ENCODE data around the gene SLK.

SLK gene

GRCh38 chr10:104026762-104027161 is 59.8 kb downstream of the SLK start:
- Histone ChIP-seq H3K36me3 (ENCODE audit: insufficient read depth, low read length) (peaks cover 55% of the 10 kb centered on the region), H3K9ac (ENCODE audit: low read depth, low read length, poor library complexity, severe bottlenecking) (no peak overlapping the region)

GRCh38 chr10:104028146-104028545 is 61.2 kb downstream of the SLK start:
- Histone ChIP-seq H4K20me1 (ENCODE audit: insufficient read depth, low read length, poor library complexity, severe bottlenecking) (no peaks in the 10 kb centered on the region), H3K4me1 (ENCODE audit: insufficient read depth, low read length, poor library complexity, severe bottlenecking) (no peaks in the 10 kb centered on the region), H3K9ac (ENCODE audit: low read depth, low read length, poor library complexity, severe bottlenecking) (no peak overlapping the region), H3K27me3 (ENCODE audit: insufficient read depth, low read length, poor library complexity, severe bottlenecking) (no peaks in the 10 kb centered on the region), H3K36me3 (ENCODE audit: insufficient read depth, low read length) (peaks cover 41% of the 10 kb centered on the region), H3K9me2 (replicated peaks; ENCODE audit: low read depth, low read length) (no peaks in the 10 kb centered on the region), H3K79me2 (ENCODE audit: insufficient read depth, low read length) (no peaks in the 10 kb centered on the region), H3K4me3 (ENCODE audit: low read length, poor library complexity, severe bottlenecking) (no peak overlapping the region), H3K9me3 (ENCODE audit: insufficient read depth, low read depth, low read length) (no peaks in the 10 kb centered on the region), H3K4me2 (ENCODE audit: low read depth, low read length, poor library complexity, severe bottlenecking) (no peak overlapping the region), H3F3A (ENCODE audit: low read depth) (no peaks in the 10 kb centered on the region), H2AFZ (ENCODE audit: low read length) (no peak overlapping the region)
- no peak for TF ChIP-seq EZH2phosphoT487 (IDR thresholded peaks at IDR 0.05; ENCODE audit: borderline replicate concordance)
- peak; percentile 46 for TF ChIP-seq CTCF (conservative IDR thresholded peaks at IDR 0.05; ENCODE audit: low read length)

More at GRCh38 chr10:104026762-104027161, 59.8 kb downstream of the SLK start:
- Histone ChIP-seq H3K4me2 (ENCODE audit: low read depth, low read length, poor library complexity, severe bottlenecking) (no peak overlapping the region), H3K4me3 (ENCODE audit: low read length, poor library complexity, severe bottlenecking) (no peak overlapping the region), H2AFZ (ENCODE audit: low read length) (no peak overlapping the region), H3K9me2 (replicated peaks; ENCODE audit: low read depth, low read length) (no peaks in the 10 kb centered on the region), H3K9me3 (ENCODE audit: insufficient read depth, low read depth, low read length) (no peaks in the 10 kb centered on the region), H3K27me3 (ENCODE audit: insufficient read depth, low read length, poor library complexity, severe bottlenecking) (no peaks in the 10 kb centered on the region), H3F3A (ENCODE audit: low read depth) (no peaks in the 10 kb centered on the region), H3K4me1 (ENCODE audit: insufficient read depth, low read length, poor library complexity, severe bottlenecking) (no peaks in the 10 kb centered on the region), H3K79me2 (ENCODE audit: insufficient read depth, low read length) (no peaks in the 10 kb centered on the region), H4K20me1 (ENCODE audit: insufficient read depth, low read length, poor library complexity, severe bottlenecking) (no peaks in the 10 kb centered on the region)
- TF ChIP-seq CTCF (conservative IDR thresholded peaks at IDR 0.05; ENCODE audit: low read length) (no peak), EZH2phosphoT487 (IDR thresholded peaks at IDR 0.05; ENCODE audit: borderline replicate concordance) (no peak)

GRCh38 chr10:104028823-104029520 is 62.0 kb downstream of the SLK start:
- Histone ChIP-seq H3K4me3 (ENCODE audit: low read length, poor library complexity, severe bottlenecking) (no peak overlapping the region), H3F3A (ENCODE audit: low read depth) (no peaks in the 10 kb centered on the region), H4K20me1 (ENCODE audit: insufficient read depth, low read length, poor library complexity, severe bottlenecking) (no peaks in the 10 kb centered on the region), H3K9ac (ENCODE audit: low read depth, low read length, poor library complexity, severe bottlenecking) (no peak overlapping the region), H3K9me2 (replicated peaks; ENCODE audit: low read depth, low read length) (no peaks in the 10 kb centered on the region), H2AFZ (ENCODE audit: low read length) (no peak overlapping the region), H3K9me3 (ENCODE audit: insufficient read depth, low read depth, low read length) (no peaks in the 10 kb centered on the region), H3K27me3 (ENCODE audit: insufficient read depth, low read length, poor library complexity, severe bottlenecking) (no peaks in the 10 kb centered on the region), H3K4me1 (ENCODE audit: insufficient read depth, low read length, poor library complexity, severe bottlenecking) (no peaks in the 10 kb centered on the region), H3K4me2 (ENCODE audit: low read depth, low read length, poor library complexity, severe bottlenecking) (no peak overlapping the region), H3K79me2 (ENCODE audit: insufficient read depth, low read length) (no peaks in the 10 kb centered on the region), H3K36me3 (ENCODE audit: insufficient read depth, low read length) (peaks cover 33% of the 10 kb centered on the region)
- TF ChIP-seq CTCF (conservative IDR thresholded peaks at IDR 0.05; ENCODE audit: low read length) (no peak), EZH2phosphoT487 (IDR thresholded peaks at IDR 0.05; ENCODE audit: borderline replicate concordance) (no peak)
